ENCODE measurements around the gene CLBA1.

The CLBA1 gene

DNA sequence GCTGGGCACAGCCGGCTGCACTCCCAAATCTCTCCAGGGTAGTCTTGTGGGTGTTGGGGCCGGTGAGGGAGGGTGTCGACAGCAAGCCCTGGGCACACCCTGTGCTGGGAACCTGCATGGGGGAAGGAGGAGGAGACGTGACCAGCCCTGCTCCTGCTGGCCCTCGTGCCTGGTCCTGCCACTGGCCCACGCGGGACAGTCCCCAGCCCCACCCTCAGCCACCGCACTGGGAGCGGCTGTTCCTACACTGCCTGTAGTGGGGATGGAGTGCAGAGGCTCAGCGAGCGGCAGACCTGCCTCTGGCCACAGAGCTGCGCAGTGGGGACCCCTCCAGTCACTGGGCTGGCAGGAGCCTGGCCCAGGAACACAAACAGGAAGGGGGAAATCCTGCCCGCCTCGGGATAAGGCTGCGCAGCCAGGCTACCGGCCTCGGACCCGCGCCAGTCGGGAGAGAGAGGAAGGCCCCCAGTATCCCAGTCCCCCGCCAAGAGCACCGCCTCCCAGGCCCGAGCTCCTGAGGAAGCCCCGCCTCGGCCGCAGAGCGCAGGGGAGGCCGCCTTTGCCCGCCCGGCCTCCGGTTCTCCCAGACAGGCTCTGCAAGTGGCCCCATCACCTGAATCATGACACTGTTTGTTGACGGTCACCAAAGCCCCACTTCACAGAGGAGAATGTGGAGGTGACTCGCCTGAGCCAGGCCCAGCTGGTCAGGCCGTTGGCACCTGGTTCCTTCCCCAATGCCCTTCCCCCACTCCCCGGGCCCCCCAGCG, 18.0 kb upstream of the CLBA1 start:
- Histone ChIP-seq H3K79me2 (ENCODE audit: insufficient read depth, low read length) (no peaks in the 10 kb centered on the region), H3K9me2 (replicated peaks; ENCODE audit: low read depth, low read length) (no peaks in the 10 kb centered on the region), H3K27me3 (ENCODE audit: insufficient read depth, low read length, poor library complexity, severe bottlenecking) (no peaks in the 10 kb centered on the region), H3K4me3 (ENCODE audit: low read length, poor library complexity, severe bottlenecking) (no peak overlapping the region), H3K9me3 (ENCODE audit: insufficient read depth, low read depth, low read length) (no peaks in the 10 kb centered on the region), H3K4me2 (ENCODE audit: low read depth, low read length, poor library complexity, severe bottlenecking) (no peak overlapping the region), H2AFZ (ENCODE audit: low read length) (no peak overlapping the region), H4K20me1 (ENCODE audit: insufficient read depth, low read length, poor library complexity, severe bottlenecking) (no peaks in the 10 kb centered on the region), H3K4me1 (ENCODE audit: insufficient read depth, low read length, poor library complexity, severe bottlenecking) (no peaks in the 10 kb centered on the region), H3F3A (ENCODE audit: low read depth) (no peaks in the 10 kb centered on the region), H3K36me3 (ENCODE audit: insufficient read depth, low read length) (no peaks in the 10 kb centered on the region), H3K9ac (ENCODE audit: low read depth, low read length, poor library complexity, severe bottlenecking) (no peak overlapping the region)
- TF ChIP-seq, protein P1, sequence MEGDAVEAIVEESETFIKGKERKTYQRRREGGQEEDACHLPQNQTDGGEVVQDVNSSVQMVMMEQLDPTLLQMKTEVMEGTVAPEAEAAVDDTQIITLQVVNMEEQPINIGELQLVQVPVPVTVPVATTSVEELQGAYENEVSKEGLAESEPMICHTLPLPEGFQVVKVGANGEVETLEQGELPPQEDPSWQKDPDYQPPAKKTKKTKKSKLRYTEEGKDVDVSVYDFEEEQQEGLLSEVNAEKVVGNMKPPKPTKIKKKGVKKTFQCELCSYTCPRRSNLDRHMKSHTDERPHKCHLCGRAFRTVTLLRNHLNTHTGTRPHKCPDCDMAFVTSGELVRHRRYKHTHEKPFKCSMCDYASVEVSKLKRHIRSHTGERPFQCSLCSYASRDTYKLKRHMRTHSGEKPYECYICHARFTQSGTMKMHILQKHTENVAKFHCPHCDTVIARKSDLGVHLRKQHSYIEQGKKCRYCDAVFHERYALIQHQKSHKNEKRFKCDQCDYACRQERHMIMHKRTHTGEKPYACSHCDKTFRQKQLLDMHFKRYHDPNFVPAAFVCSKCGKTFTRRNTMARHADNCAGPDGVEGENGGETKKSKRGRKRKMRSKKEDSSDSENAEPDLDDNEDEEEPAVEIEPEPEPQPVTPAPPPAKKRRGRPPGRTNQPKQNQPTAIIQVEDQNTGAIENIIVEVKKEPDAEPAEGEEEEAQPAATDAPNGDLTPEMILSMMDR (conservative IDR thresholded peaks at IDR 0.05; ENCODE audit: low read length), result no peak
- TF ChIP-seq EZH2phosphoT487 (IDR thresholded peaks at IDR 0.05; ENCODE audit: borderline replicate concordance), result no peak

DNA sequence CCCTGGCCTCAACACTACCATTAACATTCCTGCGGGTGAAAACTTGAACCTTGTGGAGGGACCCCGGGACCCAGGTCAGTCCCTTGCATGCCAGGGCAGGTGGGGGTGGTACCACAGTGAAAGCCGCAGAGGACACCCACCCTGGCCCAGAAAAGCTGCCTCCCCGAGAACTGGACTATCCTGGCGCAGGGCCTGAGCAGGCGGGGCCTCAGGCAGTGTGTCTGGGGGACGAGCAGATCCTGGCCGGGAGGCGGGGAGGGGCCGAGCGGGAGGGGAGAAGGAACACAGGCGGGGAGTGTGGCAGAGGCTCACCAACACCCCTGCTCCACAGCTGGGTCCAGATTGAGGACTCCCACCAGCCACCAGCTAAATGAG, 17.4 kb upstream of the CLBA1 start:
- H3K9ac ChIP-seq (ENCODE audit: low read depth, low read length, poor library complexity, severe bottlenecking), result no peak overlapping the region
- no peaks in the 10 kb centered on the region for H3K36me3 ChIP-seq (ENCODE audit: insufficient read depth, low read length)
- H3K4me1 ChIP-seq (ENCODE audit: insufficient read depth, low read length, poor library complexity, severe bottlenecking), result no peaks in the 10 kb centered on the region
- H2AFZ ChIP-seq (ENCODE audit: low read length), result no peak overlapping the region
- H3K9me2 ChIP-seq (replicated peaks; ENCODE audit: low read depth, low read length), result no peaks in the 10 kb centered on the region
- H3K79me2 ChIP-seq (ENCODE audit: insufficient read depth, low read length), result no peaks in the 10 kb centered on the region
- H3K4me2 ChIP-seq (ENCODE audit: low read depth, low read length, poor library complexity, severe bottlenecking), result no peak overlapping the region
- no peaks in the 10 kb centered on the region for H3F3A ChIP-seq (ENCODE audit: low read depth)
- no peak overlapping the region for H3K4me3 ChIP-seq (ENCODE audit: low read length, poor library complexity, severe bottlenecking)
- TF ChIP-seq, protein P1 (conservative IDR thresholded peaks at IDR 0.05; ENCODE audit: low read length), result no peak
- TF ChIP-seq EZH2phosphoT487 (IDR thresholded peaks at IDR 0.05; ENCODE audit: borderline replicate concordance), result no peak
- no peaks in the 10 kb centered on the region for H4K20me1 ChIP-seq (ENCODE audit: insufficient read depth, low read length, poor library complexity, severe bottlenecking)
- no peaks in the 10 kb centered on the region for H3K9me3 ChIP-seq (ENCODE audit: insufficient read depth, low read depth, low read length)
- H3K27me3 ChIP-seq (ENCODE audit: insufficient read depth, low read length, poor library complexity, severe bottlenecking), result no peaks in the 10 kb centered on the region

DNA sequence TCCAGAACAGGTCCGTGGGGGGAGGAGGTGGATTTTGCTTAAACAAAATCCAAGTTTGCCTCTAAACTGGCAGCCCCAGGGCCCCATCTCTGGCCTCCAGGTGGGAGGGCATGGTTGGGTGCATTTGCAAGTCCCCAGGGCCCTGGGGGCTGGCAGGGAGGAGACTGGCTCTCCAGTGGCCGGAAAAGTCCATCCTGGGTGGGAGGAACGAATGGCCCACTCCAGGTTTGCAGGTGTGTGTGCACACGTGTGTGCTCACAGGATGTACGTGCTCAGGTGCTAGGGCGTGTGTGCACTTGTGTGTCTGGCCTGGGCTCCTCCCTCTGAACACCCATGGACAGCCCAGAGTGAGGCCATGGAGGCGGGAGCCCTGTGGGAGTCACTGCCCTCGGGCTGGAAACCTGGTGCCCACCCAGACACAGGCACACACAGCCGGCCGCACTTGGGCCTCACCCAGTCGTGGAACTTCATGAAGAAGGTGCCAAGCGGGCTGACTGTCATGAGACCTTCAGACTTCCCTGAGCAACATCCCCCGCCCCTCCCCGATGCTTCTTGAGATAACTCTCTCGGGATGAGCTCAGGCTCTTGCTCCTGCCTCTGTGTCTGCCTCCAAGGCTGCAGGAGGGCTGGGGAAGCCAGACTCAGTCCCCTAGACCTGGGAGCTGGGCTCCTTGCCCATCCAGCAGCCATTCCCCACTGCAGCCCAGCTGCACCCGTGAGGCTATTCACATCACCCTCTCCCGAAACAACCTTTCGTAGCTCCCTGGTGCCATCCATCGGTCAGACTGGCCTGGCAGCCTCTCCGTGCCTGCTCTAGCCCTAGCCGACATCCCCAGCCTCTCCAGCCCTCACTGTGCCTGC, 16.8 kb upstream of the CLBA1 start:
- no peaks in the 10 kb centered on the region for H4K20me1 ChIP-seq (ENCODE audit: insufficient read depth, low read length, poor library complexity, severe bottlenecking)
- H3K27me3 ChIP-seq (ENCODE audit: insufficient read depth, low read length, poor library complexity, severe bottlenecking), result no peaks in the 10 kb centered on the region
- H3K4me3 ChIP-seq (ENCODE audit: low read length, poor library complexity, severe bottlenecking), result no peak overlapping the region
- no peak overlapping the region for H3K4me2 ChIP-seq (ENCODE audit: low read depth, low read length, poor library complexity, severe bottlenecking)
- H3K9ac ChIP-seq (ENCODE audit: low read depth, low read length, poor library complexity, severe bottlenecking), result no peak overlapping the region
- no peaks in the 10 kb centered on the region for H3K9me2 ChIP-seq (replicated peaks; ENCODE audit: low read depth, low read length)
- no peak overlapping the region for H2AFZ ChIP-seq (ENCODE audit: low read length)
- TF ChIP-seq, protein P1 (conservative IDR thresholded peaks at IDR 0.05; ENCODE audit: low read length), result no peak
- TF ChIP-seq EZH2phosphoT487 (IDR thresholded peaks at IDR 0.05; ENCODE audit: borderline replicate concordance), result no peak
- H3F3A ChIP-seq (ENCODE audit: low read depth), result no peaks in the 10 kb centered on the region
- H3K36me3 ChIP-seq (ENCODE audit: insufficient read depth, low read length), result no peaks in the 10 kb centered on the region
- H3K79me2 ChIP-seq (ENCODE audit: insufficient read depth, low read length), result no peaks in the 10 kb centered on the region
- H3K9me3 ChIP-seq (ENCODE audit: insufficient read depth, low read depth, low read length), result no peaks in the 10 kb centered on the region
- no peaks in the 10 kb centered on the region for H3K4me1 ChIP-seq (ENCODE audit: insufficient read depth, low read length, poor library complexity, severe bottlenecking)

Measured in Loucy (cell line).